ENCODE data around the gene ALPI.
A peak's percentile ranks its signal among the peaks of the same experiment; 100 is the strongest.

ALPI gene

GRCh38 chr2:232463701-232464543 lies 8.0 kb downstream of the ALPI start:
- H3K27ac Mint-ChIP-seq = no peak overlapping the region
- no peak overlapping the region for H3K4me3 Mint-ChIP-seq
- peaks cover 3% of the 10 kb centered on the region for H3K27me3 Mint-ChIP-seq
- no peaks in the 10 kb centered on the region for H3K9me3 Mint-ChIP-seq
- H3K4me1 Mint-ChIP-seq = no peaks in the 10 kb centered on the region
- no peaks in the 10 kb centered on the region for H3K36me3 Mint-ChIP-seq

- no peak overlapping the region for H3K4me3 Mint-ChIP-seq
- H3K27me3 Mint-ChIP-seq = peaks cover 3% of the 10 kb centered on the region
- no peaks in the 10 kb centered on the region for H3K4me1 Mint-ChIP-seq
- H3K27ac Mint-ChIP-seq = no peak overlapping the region
- no peaks in the 10 kb centered on the region for H3K36me3 Mint-ChIP-seq
- no peaks in the 10 kb centered on the region for H3K9me3 Mint-ChIP-seq
Measured at GRCh38 chr2:232464544-232464885, 8.6 kb downstream of the ALPI start.

- H3K27ac Mint-ChIP-seq = no peak overlapping the region
- no peaks in the 10 kb centered on the region for H3K9me3 Mint-ChIP-seq
- no peak overlapping the region for H3K4me3 Mint-ChIP-seq
- H3K27me3 Mint-ChIP-seq = peaks cover 3% of the 10 kb centered on the region
- no peaks in the 10 kb centered on the region for H3K36me3 Mint-ChIP-seq
- no peaks in the 10 kb centered on the region for H3K4me1 Mint-ChIP-seq
Measured at GRCh38 chr2:232465061-232465460, 9.1 kb downstream of the ALPI start.

GRCh38 chr2:232466221-232466620 lies 10.3 kb downstream of the ALPI start:
- Mint-ChIP-seq H3K27me3 (peaks cover 2% of the 10 kb centered on the region), H3K9me3 (no peaks in the 10 kb centered on the region), H3K4me1 (no peaks in the 10 kb centered on the region), H3K27ac (no peak overlapping the region), H3K4me3 (no peak overlapping the region), H3K36me3 (no peaks in the 10 kb centered on the region)

DNA sequence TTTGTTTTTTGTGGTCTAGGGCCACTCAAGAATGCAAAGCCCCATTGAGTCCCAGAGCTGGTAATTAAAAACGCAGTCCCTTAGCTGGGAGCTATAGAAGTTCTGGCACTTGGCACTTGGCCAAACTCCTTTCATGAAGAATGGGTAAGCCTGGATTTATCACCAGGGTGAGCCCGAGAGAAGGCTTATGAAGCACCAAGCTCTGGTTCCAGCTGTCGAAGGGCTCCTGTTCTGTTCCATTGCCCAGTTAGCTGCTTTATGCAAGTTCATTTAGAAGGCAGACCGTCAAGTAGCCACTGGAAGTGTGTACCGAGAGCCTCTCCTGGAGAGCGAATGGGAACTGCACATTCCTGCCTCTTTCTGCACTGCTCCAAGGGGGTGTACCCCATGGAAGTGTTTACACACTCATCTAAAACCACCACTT lies 17.5 kb downstream of the ALPI start:
- Mint-ChIP-seq H3K9me3 (peaks cover 18% of the 10 kb centered on the region), H3K4me1 (no peaks in the 10 kb centered on the region), H3K36me3 (peaks cover 4% of the 10 kb centered on the region), H3K27me3 (peaks cover 13% of the 10 kb centered on the region), H3K27ac (no peak overlapping the region), H3K4me3 (no peak overlapping the region)

- Mint-ChIP-seq H3K27ac (no peak overlapping the region), H3K36me3 (peaks cover 4% of the 10 kb centered on the region), H3K9me3 (peaks cover 18% of the 10 kb centered on the region), H3K4me3 (no peak overlapping the region), H3K27me3 (peaks cover 13% of the 10 kb centered on the region), H3K4me1 (no peaks in the 10 kb centered on the region)
Measured at GRCh38 chr2:232476045-232476444, 20.1 kb downstream of the ALPI start.

GRCh38 chr2:232476791-232477190 lies 20.8 kb downstream of the ALPI start:
- H3K9me3 Mint-ChIP-seq = peaks cover 13% of the 10 kb centered on the region
- H3K4me3 Mint-ChIP-seq = no peak overlapping the region
- peaks cover 4% of the 10 kb centered on the region for H3K36me3 Mint-ChIP-seq
- no peak overlapping the region for H3K27ac Mint-ChIP-seq
- H3K27me3 Mint-ChIP-seq = peaks cover 8% of the 10 kb centered on the region
- H3K4me1 Mint-ChIP-seq = no peaks in the 10 kb centered on the region

DNA sequence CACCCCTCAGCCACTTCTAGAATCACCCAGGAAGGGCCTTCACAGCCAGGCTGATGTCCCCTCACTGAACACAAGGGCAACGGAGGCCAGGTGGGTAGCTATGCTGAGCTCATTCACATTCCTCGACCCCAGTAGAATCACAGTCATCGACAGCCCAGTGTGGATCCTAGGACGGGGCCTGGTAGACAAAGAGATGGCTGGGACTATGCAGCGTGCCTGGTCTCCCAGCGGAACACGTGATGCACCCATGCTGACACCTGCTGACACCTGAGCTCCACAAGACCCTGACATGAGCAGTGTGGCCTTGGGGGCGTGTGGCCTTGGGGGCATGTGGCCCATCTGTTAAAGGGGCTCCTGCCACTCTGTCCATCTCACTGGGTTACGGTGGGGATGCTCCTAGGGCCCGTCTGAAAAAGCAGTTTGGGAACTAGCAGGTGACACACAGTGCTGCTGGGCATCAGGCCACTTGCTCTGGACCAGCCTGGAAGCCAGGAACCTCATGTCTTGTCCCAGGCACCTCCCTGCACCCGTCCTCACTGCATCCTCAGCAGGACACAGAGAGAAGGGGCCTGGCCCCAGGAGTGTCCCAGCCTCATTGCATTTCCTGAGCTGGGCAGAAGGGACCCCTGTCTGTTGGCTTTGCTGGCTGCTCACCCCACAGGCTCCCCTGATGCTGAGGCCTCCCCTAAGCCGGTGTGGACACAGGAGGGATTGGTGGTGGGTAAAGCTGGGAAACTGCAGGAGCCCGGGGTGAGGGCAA lies 22.0 kb downstream of the ALPI start:
- H3K27ac Mint-ChIP-seq = no peak overlapping the region
- H3K36me3 Mint-ChIP-seq = peaks cover 2% of the 10 kb centered on the region
- H3K27me3 Mint-ChIP-seq = peaks cover 2% of the 10 kb centered on the region
- peaks cover 1% of the 10 kb centered on the region for H3K9me3 Mint-ChIP-seq
- H3K4me1 Mint-ChIP-seq = no peaks in the 10 kb centered on the region
- H3K4me3 Mint-ChIP-seq = no peak overlapping the region

- peaks cover 1% of the 10 kb centered on the region for H3K27me3 Mint-ChIP-seq
- no peaks in the 10 kb centered on the region for H3K36me3 Mint-ChIP-seq
- no peak overlapping the region for H3K4me3 Mint-ChIP-seq
- H3K4me1 Mint-ChIP-seq = no peaks in the 10 kb centered on the region
- H3K9me3 Mint-ChIP-seq = no peaks in the 10 kb centered on the region
- no peak overlapping the region for H3K27ac Mint-ChIP-seq
Measured at GRCh38 chr2:232478571-232479340, 22.8 kb downstream of the ALPI start.

DNA sequence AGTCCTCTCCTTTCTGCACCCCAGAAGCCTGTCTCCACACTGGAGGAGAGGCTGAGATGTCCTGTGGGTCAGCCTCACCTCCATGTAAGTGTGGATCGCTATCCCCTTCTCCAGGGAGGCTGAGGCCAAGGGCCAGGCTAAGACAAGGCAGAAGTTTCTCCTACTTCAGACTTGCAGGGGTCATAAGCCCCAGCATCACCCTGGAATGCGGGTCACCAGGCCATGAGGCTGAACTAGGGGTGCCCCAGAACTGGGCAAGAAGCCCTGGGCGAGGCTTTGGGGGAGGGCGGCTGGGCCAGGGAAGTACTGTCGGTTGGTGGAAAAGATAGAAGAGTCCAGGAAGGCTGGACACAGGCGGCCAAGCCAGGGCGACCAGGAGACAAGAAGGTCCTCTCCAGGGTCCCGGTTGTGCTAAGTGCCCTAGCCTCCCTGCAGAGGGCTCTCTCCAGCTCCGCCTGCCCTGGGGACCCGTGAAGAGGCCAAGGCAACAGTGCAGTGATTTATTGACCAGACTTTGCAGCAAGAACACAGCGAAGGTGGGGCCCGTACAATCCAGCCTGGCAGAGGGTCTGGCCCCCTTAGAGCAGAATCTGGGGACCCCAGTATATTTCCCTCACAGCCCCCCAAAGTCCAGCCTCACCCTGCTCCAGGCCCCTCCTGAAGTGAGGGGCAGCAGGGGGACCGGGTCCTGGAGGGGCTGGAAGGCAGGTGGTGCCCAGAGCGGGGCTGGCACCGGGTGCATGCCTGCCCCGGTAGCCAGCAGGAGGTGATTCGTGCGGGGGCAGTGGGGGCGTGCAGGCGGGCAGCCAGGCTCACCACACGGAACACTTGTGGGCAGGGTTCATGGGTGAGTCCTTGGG lies 23.6 kb downstream of the ALPI start:
- H3K27me3 Mint-ChIP-seq = peaks cover 3% of the 10 kb centered on the region
- no peak overlapping the region for H3K4me3 Mint-ChIP-seq
- H3K27ac Mint-ChIP-seq = no peak overlapping the region
- no peaks in the 10 kb centered on the region for H3K4me1 Mint-ChIP-seq
- no peaks in the 10 kb centered on the region for H3K9me3 Mint-ChIP-seq
- no peaks in the 10 kb centered on the region for H3K36me3 Mint-ChIP-seq

GRCh38 chr2:232480201-232481190 lies 24.5 kb downstream of the ALPI start:
- Mint-ChIP-seq H3K4me3 (no peak overlapping the region), H3K27ac (peak overlapping the region; percentile 68)

DNA sequence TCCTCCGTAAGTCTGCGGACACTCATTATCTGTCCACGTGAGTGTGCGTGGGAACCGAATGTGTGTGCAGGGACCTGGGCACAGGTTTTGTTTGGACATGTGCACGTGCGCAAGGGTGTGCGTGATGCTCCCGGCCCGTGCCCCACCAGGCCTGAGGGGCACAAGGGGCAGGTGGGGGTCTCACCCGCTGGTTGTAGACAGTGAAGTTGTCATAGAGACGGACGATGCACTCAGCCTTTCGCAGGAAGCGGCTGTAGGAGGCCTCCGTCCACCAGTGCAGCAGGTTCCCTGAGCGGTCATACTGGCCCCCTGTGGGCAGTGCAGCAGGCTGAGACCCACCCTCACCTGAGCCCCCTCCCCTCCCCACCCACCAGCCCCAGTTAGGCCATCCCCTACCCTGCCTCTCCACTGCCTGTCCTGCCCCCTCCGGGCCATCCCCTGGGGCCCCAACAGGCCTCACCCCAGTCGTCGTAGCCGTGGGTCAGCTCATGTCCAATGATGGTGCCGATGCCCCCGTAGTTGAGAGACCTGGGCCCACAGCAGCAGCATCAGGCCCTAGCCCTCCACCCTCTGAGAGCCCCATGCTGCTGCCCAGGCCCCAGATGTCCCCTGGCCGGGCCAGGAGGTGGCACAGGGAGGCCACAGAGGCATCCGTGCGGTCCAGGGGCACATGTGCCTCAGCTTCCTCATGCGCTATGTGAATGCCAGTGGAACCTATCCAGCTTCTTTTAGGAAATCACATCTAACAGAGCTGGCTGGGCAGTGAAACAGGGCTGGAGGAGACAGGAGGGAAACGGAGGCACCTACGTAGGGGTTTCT lies 25.6 kb downstream of the ALPI start:
- Mint-ChIP-seq H3K9me3 (no peaks in the 10 kb centered on the region), H3K4me1 (peaks cover 5% of the 10 kb centered on the region), H3K27ac (no peak overlapping the region), H3K4me3 (no peak overlapping the region), H3K36me3 (no peaks in the 10 kb centered on the region), H3K27me3 (peaks cover 9% of the 10 kb centered on the region)

More at GRCh38 chr2:232480201-232481190, 24.5 kb downstream of the ALPI start:
- Mint-ChIP-seq H3K27me3 (peaks cover 10% of the 10 kb centered on the region), H3K4me1 (peaks cover 5% of the 10 kb centered on the region), H3K36me3 (no peaks in the 10 kb centered on the region), H3K9me3 (no peaks in the 10 kb centered on the region)
